Measurements from ENCODE around the gene CIC.

CIC gene

GRCh38 chr19:42286349-42287016 is 17.4 kb downstream of the CIC start:
- peak overlapping the region in 3 of 5 donors; percentile 69 to 73 (median 69) for H3K4me3 ChIP-seq (ENCODE audit: low read depth in 1 of 5, low read length in 5 of 5)

GRCh38 chr19:42287017-42287826 is 18.2 kb downstream of the CIC start:
- Histone ChIP-seq H3K27me3 (ENCODE audit: control insufficient read depth in 5 of 5, insufficient read depth in 4 of 5, low read length in 5 of 5) (no peaks in the 10 kb centered on the region), H3K9ac (ENCODE audit: low read length in 5 of 5) (no peak overlapping the region), H3K36me3 (ENCODE audit: control insufficient read depth in 5 of 5, insufficient read depth in 5 of 5, low read length in 5 of 5) (peaks cover 0 to 56% (median 53%) of the 10 kb centered on the region in 5 donors), H3K9me3 (ENCODE audit: control insufficient read depth in 5 of 5, low read length in 5 of 5) (no peaks in the 10 kb centered on the region), H3K4me3 (ENCODE audit: low read depth in 1 of 5, low read length in 5 of 5) (no peak overlapping the region), H3K4me1 (ENCODE audit: control insufficient read depth in 5 of 5, insufficient read depth in 5 of 5, low read length in 5 of 5) (peaks cover 15 to 36% (median 35%) of the 10 kb centered on the region in 5 donors), H3K27ac (ENCODE audit: low read depth, low read length) (no peak overlapping the region)

More at GRCh38 chr19:42286349-42287016, 17.4 kb downstream of the CIC start:
- H3K4me1 ChIP-seq (ENCODE audit: control insufficient read depth in 5 of 5, insufficient read depth in 5 of 5, low read length in 5 of 5), result peaks cover 15 to 43% (median 43%) of the 10 kb centered on the region in 5 donors
- H3K9me3 ChIP-seq (ENCODE audit: control insufficient read depth in 5 of 5, low read length in 5 of 5), result no peaks in the 10 kb centered on the region
- H3K36me3 ChIP-seq (ENCODE audit: control insufficient read depth in 5 of 5, insufficient read depth in 5 of 5, low read length in 5 of 5), result peaks cover 0 to 48% (median 46%) of the 10 kb centered on the region in 5 donors
- H3K27ac ChIP-seq (ENCODE audit: low read depth, low read length), result peak overlapping the region; percentile 37
- H3K27me3 ChIP-seq (ENCODE audit: control insufficient read depth in 5 of 5, insufficient read depth in 4 of 5, low read length in 5 of 5), result no peaks in the 10 kb centered on the region
- peak overlapping the region in 2 of 5 donors; percentile 19 to 25 for H3K9ac ChIP-seq (ENCODE audit: low read length in 5 of 5)

GRCh38 chr19:42287827-42288107 is 18.7 kb downstream of the CIC start:
- Histone ChIP-seq H3K36me3 (ENCODE audit: control insufficient read depth in 5 of 5, insufficient read depth in 5 of 5, low read length in 5 of 5) (peaks cover 0 to 61% (median 59%) of the 10 kb centered on the region in 5 donors), H3K9me3 (ENCODE audit: control insufficient read depth in 5 of 5, low read length in 5 of 5) (no peaks in the 10 kb centered on the region), H3K4me3 (ENCODE audit: low read depth in 1 of 5, low read length in 5 of 5) (no peak overlapping the region), H3K4me1 (ENCODE audit: control insufficient read depth in 5 of 5, insufficient read depth in 5 of 5, low read length in 5 of 5) (peaks cover 15 to 31% (median 31%) of the 10 kb centered on the region in 5 donors), H3K27ac (ENCODE audit: low read depth, low read length) (no peak overlapping the region), H3K9ac (ENCODE audit: low read length in 5 of 5) (no peak overlapping the region), H3K27me3 (ENCODE audit: control insufficient read depth in 5 of 5, insufficient read depth in 4 of 5, low read length in 5 of 5) (no peaks in the 10 kb centered on the region)

- no peak overlapping the region for H3K27ac ChIP-seq (ENCODE audit: low read depth, low read length)
- H3K9me3 ChIP-seq (ENCODE audit: control insufficient read depth in 5 of 5, low read length in 5 of 5), result no peaks in the 10 kb centered on the region
- H3K4me3 ChIP-seq (ENCODE audit: low read depth in 1 of 5, low read length in 5 of 5), result no peak overlapping the region
- H3K27me3 ChIP-seq (ENCODE audit: control insufficient read depth in 5 of 5, insufficient read depth in 4 of 5, low read length in 5 of 5), result no peaks in the 10 kb centered on the region
- peaks cover 0 to 67% (median 65%) of the 10 kb centered on the region in 5 donors for H3K36me3 ChIP-seq (ENCODE audit: control insufficient read depth in 5 of 5, insufficient read depth in 5 of 5, low read length in 5 of 5)
- H3K9ac ChIP-seq (ENCODE audit: low read length in 5 of 5), result no peak overlapping the region
- peaks cover 11 to 25% (median 25%) of the 10 kb centered on the region in 5 donors for H3K4me1 ChIP-seq (ENCODE audit: control insufficient read depth in 5 of 5, insufficient read depth in 5 of 5, low read length in 5 of 5)
These were observed 19.3 kb downstream of the CIC start for GRCh38 chr19:42288387-42288786.

- Histone ChIP-seq H3K4me3 (ENCODE audit: low read depth in 1 of 5, low read length in 5 of 5) (no peak overlapping the region), H3K9me3 (ENCODE audit: control insufficient read depth in 5 of 5, low read length in 5 of 5) (no peaks in the 10 kb centered on the region), H3K9ac (ENCODE audit: low read length in 5 of 5) (no peak overlapping the region), H3K27ac (ENCODE audit: low read depth, low read length) (no peak overlapping the region), H3K36me3 (ENCODE audit: control insufficient read depth in 5 of 5, insufficient read depth in 5 of 5, low read length in 5 of 5) (peaks cover 0 to 74% (median 71%) of the 10 kb centered on the region in 5 donors), H3K4me1 (ENCODE audit: control insufficient read depth in 5 of 5, insufficient read depth in 5 of 5, low read length in 5 of 5) (peaks cover 11 to 23% (median 23%) of the 10 kb centered on the region in 5 donors), H3K27me3 (ENCODE audit: control insufficient read depth in 5 of 5, insufficient read depth in 4 of 5, low read length in 5 of 5) (no peaks in the 10 kb centered on the region)
These were observed 20.0 kb downstream of the CIC start for GRCh38 chr19:42288881-42289555.

GRCh38 chr19:42289556-42290041 is 20.5 kb downstream of the CIC start:
- H3K4me3 ChIP-seq (ENCODE audit: low read depth in 1 of 5, low read length in 5 of 5), result no peak overlapping the region
- H3K27ac ChIP-seq (ENCODE audit: low read depth, low read length), result no peak overlapping the region
- H3K9me3 ChIP-seq (ENCODE audit: control insufficient read depth in 5 of 5, low read length in 5 of 5), result no peaks in the 10 kb centered on the region
- H3K4me1 ChIP-seq (ENCODE audit: control insufficient read depth in 5 of 5, insufficient read depth in 5 of 5, low read length in 5 of 5), result peaks cover 11 to 22% (median 22%) of the 10 kb centered on the region in 5 donors
- no peak overlapping the region for H3K9ac ChIP-seq (ENCODE audit: low read length in 5 of 5)
- no peaks in the 10 kb centered on the region for H3K27me3 ChIP-seq (ENCODE audit: control insufficient read depth in 5 of 5, insufficient read depth in 4 of 5, low read length in 5 of 5)
- H3K36me3 ChIP-seq (ENCODE audit: control insufficient read depth in 5 of 5, insufficient read depth in 5 of 5, low read length in 5 of 5), result peaks cover 0 to 80% (median 77%) of the 10 kb centered on the region in 5 donors

GRCh38 chr19:42290136-42290522 is 21.1 kb downstream of the CIC start:
- H3K36me3 ChIP-seq (ENCODE audit: control insufficient read depth in 5 of 5, insufficient read depth in 5 of 5, low read length in 5 of 5), result peaks cover 0 to 83% (median 79%) of the 10 kb centered on the region in 5 donors
- H3K9ac ChIP-seq (ENCODE audit: low read length in 5 of 5), result no peak overlapping the region
- no peak overlapping the region for H3K27ac ChIP-seq (ENCODE audit: low read depth, low read length)
- no peaks in the 10 kb centered on the region for H3K9me3 ChIP-seq (ENCODE audit: control insufficient read depth in 5 of 5, low read length in 5 of 5)
- peaks cover 9 to 16% (median 16%) of the 10 kb centered on the region in 5 donors for H3K4me1 ChIP-seq (ENCODE audit: control insufficient read depth in 5 of 5, insufficient read depth in 5 of 5, low read length in 5 of 5)
- no peaks in the 10 kb centered on the region for H3K27me3 ChIP-seq (ENCODE audit: control insufficient read depth in 5 of 5, insufficient read depth in 4 of 5, low read length in 5 of 5)
- H3K4me3 ChIP-seq (ENCODE audit: low read depth in 1 of 5, low read length in 5 of 5), result no peak overlapping the region

GRCh38 chr19:42290523-42291434 is 21.7 kb downstream of the CIC start:
- no peak overlapping the region for H3K27ac ChIP-seq (ENCODE audit: low read depth, low read length)
- peaks cover 0 to 86% (median 85%) of the 10 kb centered on the region in 5 donors for H3K36me3 ChIP-seq (ENCODE audit: control insufficient read depth in 5 of 5, insufficient read depth in 5 of 5, low read length in 5 of 5)
- H3K4me3 ChIP-seq (ENCODE audit: low read depth in 1 of 5, low read length in 5 of 5), result no peak overlapping the region
- H3K9me3 ChIP-seq (ENCODE audit: control insufficient read depth in 5 of 5, low read length in 5 of 5), result no peaks in the 10 kb centered on the region
- no peaks in the 10 kb centered on the region for H3K27me3 ChIP-seq (ENCODE audit: control insufficient read depth in 5 of 5, insufficient read depth in 4 of 5, low read length in 5 of 5)
- peaks cover 4 to 10% (median 10%) of the 10 kb centered on the region in 5 donors for H3K4me1 ChIP-seq (ENCODE audit: control insufficient read depth in 5 of 5, insufficient read depth in 5 of 5, low read length in 5 of 5)
- H3K9ac ChIP-seq (ENCODE audit: low read length in 5 of 5), result no peak overlapping the region

- Histone ChIP-seq H3K4me3 (ENCODE audit: low read depth in 1 of 5, low read length in 5 of 5) (no peak overlapping the region), H3K27ac (ENCODE audit: low read depth, low read length) (no peak overlapping the region), H3K9ac (ENCODE audit: low read length in 5 of 5) (no peak overlapping the region), H3K27me3 (ENCODE audit: control insufficient read depth in 5 of 5, insufficient read depth in 4 of 5, low read length in 5 of 5) (no peaks in the 10 kb centered on the region), H3K36me3 (ENCODE audit: control insufficient read depth in 5 of 5, insufficient read depth in 5 of 5, low read length in 5 of 5) (peaks cover 0 to 86% (median 85%) of the 10 kb centered on the region in 5 donors), H3K4me1 (ENCODE audit: control insufficient read depth in 5 of 5, insufficient read depth in 5 of 5, low read length in 5 of 5) (peaks cover 0 to 3% (median 3%) of the 10 kb centered on the region in 5 donors), H3K9me3 (ENCODE audit: control insufficient read depth in 5 of 5, low read length in 5 of 5) (no peaks in the 10 kb centered on the region)
These were observed 22.4 kb downstream of the CIC start for GRCh38 chr19:42291435-42291810.

Measured in subcutaneous abdominal adipose tissue (tissue), 5 donors.